Breast epithelium (tissue), 3 donors: ENCODE measurements around the gene EIF1AX.

Source experiments
- CTCF ChIP-seq, 3 donors: fragments of 450-650 bp; IDR thresholded peaks; one replicate each; pipeline ENCODE4 v1.5.1; 2016 to 2017; ENCODE audit warnings: antibody characterized with exemption in 3 of 3, mild to moderate bottlenecking in 3 of 3, moderate library complexity in 3 of 3
- POLR2A ChIP-seq: fragments of 450-650 bp; IDR thresholded peaks from one replicate; pipeline ENCODE4 v1.6.1; 2016; ENCODE audit warnings: antibody characterized with exemption, mild to moderate bottlenecking, moderate library complexity
- POLR2AphosphoS5 ChIP-seq, 3 donors: sonication (generic); formaldehyde crosslinking; IDR thresholded peaks; one replicate each; pipeline ENCODE4 v1.6.1; 2017; ENCODE audit warnings: antibody characterized with exemption in 3 of 3

DNA sequence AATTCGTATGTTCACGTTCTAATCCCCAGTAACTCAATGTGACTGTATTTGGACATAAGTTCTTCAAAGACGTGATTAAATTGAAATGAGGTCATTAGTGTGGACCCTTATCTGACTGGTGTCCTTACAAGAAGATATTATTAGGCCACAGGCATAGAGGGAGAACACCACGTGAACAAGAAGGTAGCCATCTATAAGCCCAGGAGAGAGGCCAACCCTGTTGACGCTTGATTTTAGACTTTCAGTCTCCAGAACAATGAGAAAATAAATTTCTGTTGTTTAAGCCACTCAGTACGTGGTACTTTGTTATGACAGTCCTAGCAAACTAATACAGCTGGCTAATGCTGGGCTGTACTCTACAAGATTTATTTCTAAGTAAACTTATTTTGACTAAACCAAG is 1.5 kb upstream of the EIF1AX start:
- TF ChIP-seq CTCF (IDR thresholded peaks at IDR 0.05) (no peak), POLR2AphosphoS5 (IDR thresholded peaks at IDR 0.05) (no peak), POLR2A (no peak)
